ENCODE measurements around the gene NUP214. TPM values are rescaled to one million over a fixed set of nuclear protein-coding genes. Genes with fewer than 3 reads are reported as not detected.
A peak's percentile ranks its signal among the peaks of the same experiment; 100 is the strongest.

The NUP214 gene
- total RNA-seq, 4 donors from 2014 or later, result 17.4 to 45.4 (median 31.1) TPM

- Histone ChIP-seq H3K27me3 (peaks cover 0 to 86% (median 0%) of the 10 kb centered on the region in 4 donors), H3K4me1 (peaks cover 6 to 38% (median 19%) of the 10 kb centered on the region in 3 donors)
- 73 to 100% methylated on average over 2 to 3 of the region's 11 CpGs for WGBS, 2 donors
These were observed 153.9 kb downstream of the NUP214 start for GRCh38 chr9:131279196-131279862.

DNA sequence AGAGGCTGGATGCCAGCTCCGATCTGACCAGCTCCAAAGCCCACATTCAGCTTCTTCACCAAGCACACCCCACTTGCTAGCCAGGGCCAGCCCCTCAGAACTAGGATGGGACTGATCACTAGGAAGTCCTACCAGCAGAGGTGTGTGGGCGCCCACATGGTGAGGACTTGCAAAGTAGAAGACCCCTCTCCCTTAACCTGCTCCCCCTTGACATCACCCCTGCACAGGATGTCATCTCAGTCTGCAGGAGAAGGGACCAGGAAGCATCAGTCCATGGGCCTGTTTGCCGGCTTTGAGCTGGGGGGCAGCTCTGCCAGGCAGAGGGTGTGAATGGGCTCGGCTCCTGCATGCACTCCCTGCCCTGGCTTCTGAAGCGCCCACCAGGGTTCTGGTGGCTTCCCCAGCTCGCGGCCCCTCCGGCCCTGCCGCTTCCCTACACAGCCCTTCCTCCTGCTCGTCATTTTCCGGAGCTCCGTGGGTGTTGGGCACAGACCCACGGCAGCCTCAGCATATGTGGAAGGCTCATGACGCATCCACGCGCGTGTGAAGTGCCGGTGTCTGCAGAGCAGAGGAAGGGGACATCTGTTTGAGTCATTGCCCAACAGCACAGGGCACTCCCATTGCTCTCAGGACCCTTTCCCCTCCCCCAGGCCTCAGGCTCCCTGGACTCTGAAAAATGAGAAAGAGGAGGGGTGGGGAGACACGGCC lies 154.6 kb downstream of the NUP214 start:
- TF ChIP-seq, protein P1, sequence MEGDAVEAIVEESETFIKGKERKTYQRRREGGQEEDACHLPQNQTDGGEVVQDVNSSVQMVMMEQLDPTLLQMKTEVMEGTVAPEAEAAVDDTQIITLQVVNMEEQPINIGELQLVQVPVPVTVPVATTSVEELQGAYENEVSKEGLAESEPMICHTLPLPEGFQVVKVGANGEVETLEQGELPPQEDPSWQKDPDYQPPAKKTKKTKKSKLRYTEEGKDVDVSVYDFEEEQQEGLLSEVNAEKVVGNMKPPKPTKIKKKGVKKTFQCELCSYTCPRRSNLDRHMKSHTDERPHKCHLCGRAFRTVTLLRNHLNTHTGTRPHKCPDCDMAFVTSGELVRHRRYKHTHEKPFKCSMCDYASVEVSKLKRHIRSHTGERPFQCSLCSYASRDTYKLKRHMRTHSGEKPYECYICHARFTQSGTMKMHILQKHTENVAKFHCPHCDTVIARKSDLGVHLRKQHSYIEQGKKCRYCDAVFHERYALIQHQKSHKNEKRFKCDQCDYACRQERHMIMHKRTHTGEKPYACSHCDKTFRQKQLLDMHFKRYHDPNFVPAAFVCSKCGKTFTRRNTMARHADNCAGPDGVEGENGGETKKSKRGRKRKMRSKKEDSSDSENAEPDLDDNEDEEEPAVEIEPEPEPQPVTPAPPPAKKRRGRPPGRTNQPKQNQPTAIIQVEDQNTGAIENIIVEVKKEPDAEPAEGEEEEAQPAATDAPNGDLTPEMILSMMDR (IDR thresholded peaks at IDR 0.05), result no peak
- TF ChIP-seq POLR2A (IDR thresholded peaks at IDR 0.05), result no peak
- Histone ChIP-seq H3K9me3 (no peaks in the 10 kb centered on the region), H3K27me3 (peaks cover 0 to 79% (median 0%) of the 10 kb centered on the region in 4 donors), H3K27ac (no peak overlapping the region), H3K36me3 (no peaks in the 10 kb centered on the region), H3K4me3 (no peak overlapping the region), H3K4me1 (peaks cover 6 to 38% (median 19%) of the 10 kb centered on the region in 3 donors)
- 40 to 73% methylated on average over 1 to 15 of the region's 19 CpGs for WGBS, 2 donors
- DNase-seq, result no peak
- intact Hi-C loops (cut with DNase I), result no loop called here

More at GRCh38 chr9:131279196-131279862, 153.9 kb downstream of the NUP214 start:
- Histone ChIP-seq H3K4me3 (no peak overlapping the region), H3K36me3 (no peaks in the 10 kb centered on the region), H3K27ac (peak overlapping the region in 1 of 4 donors; percentile 85), H3K9me3 (no peaks in the 10 kb centered on the region)
- intact Hi-C loops (cut with DNase I), result no loop called here
- no peak for DNase-seq
- TF ChIP-seq, protein P1 (IDR thresholded peaks at IDR 0.05), result no peak
- TF ChIP-seq POLR2A (IDR thresholded peaks at IDR 0.05), result no peak

DNA sequence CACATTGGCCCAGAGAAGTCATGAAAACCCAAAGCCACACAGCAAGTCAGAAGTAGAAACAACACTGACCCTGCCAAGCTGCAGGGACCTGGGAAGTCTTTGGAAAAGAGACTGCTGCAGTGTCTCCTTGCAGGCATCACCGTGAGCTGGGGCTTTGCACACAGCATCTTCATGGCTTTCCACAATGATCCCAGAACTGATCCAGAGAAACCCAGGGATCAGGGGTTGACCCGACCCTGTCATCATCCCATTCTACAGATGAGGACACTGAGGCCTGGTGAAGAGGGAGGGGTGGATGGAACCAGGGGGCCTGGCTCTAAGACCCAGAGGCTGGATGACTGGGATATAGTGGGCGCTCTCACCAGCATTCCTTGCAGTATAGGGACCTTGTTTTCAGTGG lies 155.3 kb downstream of the NUP214 start:
- no peaks in the 10 kb centered on the region for H3K9me3 ChIP-seq
- H3K4me3 ChIP-seq, result no peak overlapping the region
- no peak for DNase-seq
- H3K27ac ChIP-seq, result no peak overlapping the region
- intact Hi-C loops (cut with DNase I), result no loop called here
- H3K4me1 ChIP-seq, result peaks cover 6 to 38% (median 19%) of the 10 kb centered on the region in 3 donors
- peaks cover 0 to 73% (median 0%) of the 10 kb centered on the region in 4 donors for H3K27me3 ChIP-seq
- no peaks in the 10 kb centered on the region for H3K36me3 ChIP-seq
- TF ChIP-seq POLR2A (IDR thresholded peaks at IDR 0.05), result no peak
- TF ChIP-seq, protein P1 (IDR thresholded peaks at IDR 0.05), result no peak
- WGBS, 2 donors, result 67 to 77% methylated on average over 2 of the region's 3 CpGs

DNA sequence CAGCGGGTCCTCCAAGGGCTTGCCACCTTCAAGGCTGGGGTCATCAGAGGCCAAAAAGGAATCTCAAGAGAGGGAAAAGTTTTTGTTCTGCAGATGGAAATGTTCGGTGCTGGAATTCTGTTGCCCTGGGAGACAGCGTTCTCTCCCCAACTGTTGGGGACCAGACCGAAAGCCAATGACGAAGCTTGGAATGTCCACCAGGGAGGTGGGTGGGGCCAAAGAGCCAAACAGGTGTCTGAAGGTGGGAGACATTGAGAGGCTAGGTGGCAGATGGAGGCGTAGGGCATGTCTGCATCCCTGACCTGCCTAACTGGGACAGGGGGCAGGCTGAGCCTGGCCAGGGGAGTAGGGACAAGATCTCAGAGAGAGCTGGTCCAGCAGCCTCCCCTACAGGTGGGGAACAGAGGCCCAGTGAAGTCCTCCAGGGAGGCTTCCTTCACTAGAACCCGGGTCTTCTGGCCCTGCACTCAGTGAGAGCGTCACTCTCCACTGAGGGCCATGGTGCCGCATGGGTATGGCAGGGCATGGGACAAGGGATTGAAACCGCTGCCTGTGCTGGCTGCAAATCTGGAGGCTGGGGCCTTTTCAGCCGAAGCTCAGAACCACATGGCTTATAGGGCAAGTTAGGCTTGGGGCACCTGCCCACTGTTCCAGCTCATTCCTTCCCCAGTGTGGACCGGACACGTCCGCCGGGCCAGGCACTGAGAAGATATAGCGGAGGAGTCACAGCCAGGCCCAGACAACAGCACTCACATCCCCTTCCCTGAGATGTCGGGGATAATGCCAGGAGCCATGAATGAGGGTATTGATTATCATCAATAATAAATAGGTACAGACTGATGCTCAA lies 156.0 kb downstream of the NUP214 start:
- H3K4me1 ChIP-seq, result peaks cover 6 to 31% (median 18%) of the 10 kb centered on the region in 3 donors
- WGBS, 2 donors, result 81 to 87% methylated on average over 7 to 11 of the region's 17 CpGs
- H3K27me3 ChIP-seq, result peaks cover 0 to 66% (median 0%) of the 10 kb centered on the region in 4 donors
- DNase-seq, result no peak
- intact Hi-C loops (cut with DNase I), result no loop called here
- H3K4me3 ChIP-seq, result no peak overlapping the region
- H3K9me3 ChIP-seq, result no peaks in the 10 kb centered on the region
- H3K36me3 ChIP-seq, result no peaks in the 10 kb centered on the region
- TF ChIP-seq POLR2A (IDR thresholded peaks at IDR 0.05), result no peak
- TF ChIP-seq, protein P1 (IDR thresholded peaks at IDR 0.05), result no peak
- no peak overlapping the region for H3K27ac ChIP-seq
